SJCRH30 (cell line): ENCODE measurements around the gene MED12. TPM values are rescaled to one million over a fixed set of nuclear protein-coding genes. Genes with fewer than 3 reads are reported as not detected.

ENCODE experiments used
- DNase-seq, 2 experiments: peaks; one replicate each; pipeline ENCODE4 v3.0.0-alpha.2; 2015 to 2020
- H3K27ac ChIP-seq: fragments of 250-450 bp; sonication (Bioruptor Pico); 2 replicates; pipeline ENCODE4 v1.5.1; 2020; ENCODE audit warnings: mild to moderate bottlenecking, moderate library complexity
- H3K27me3 ChIP-seq: fragments of 250-450 bp; sonication (Bioruptor Pico); 2 replicates; pipeline ENCODE4 v1.5.1; 2020; ENCODE audit warnings: mild to moderate bottlenecking, moderate library complexity
- H3K36me3 ChIP-seq: fragments of 250-450 bp; sonication (Bioruptor Pico); 2 replicates; pipeline ENCODE4 v1.5.1; 2020; ENCODE audit warnings: mild to moderate bottlenecking, moderate library complexity
- H3K4me1 ChIP-seq: fragments of 250-450 bp; sonication (Bioruptor Pico); 2 replicates; pipeline ENCODE4 v1.5.1; 2020; ENCODE audit warnings: mild to moderate bottlenecking, moderate library complexity
- H3K4me3 ChIP-seq: fragments of 250-450 bp; sonication (Bioruptor Pico); 2 replicates; pipeline ENCODE4 v1.5.1; 2020; ENCODE audit warnings: mild to moderate bottlenecking, moderate library complexity
- H3K9me3 ChIP-seq: fragments of 250-450 bp; sonication (Bioruptor Pico); replicated peaks from 2 replicates; pipeline ENCODE4 v1.5.1; 2020; ENCODE audit warnings: mild to moderate bottlenecking, moderate library complexity
- total RNA-seq: library from RNA; depleted of rRNA; stranded (reverse); fragments of >200 nt; shearing (Covaris generic); gene quantifications from 2 replicates; pipeline ENCODE4 v1.2.3, GENCODE V29; 2014; rRNA removed

MED12 gene
- total RNA-seq, 1 experiment from 2014 or later, result 39.8 TPM

- no peak overlapping the region for H3K27ac ChIP-seq
Measured at GRCh38 chrX:71182871-71183270, 64.5 kb downstream of the MED12 start.

GRCh38 chrX:71183341-71183740 lies 64.9 kb downstream of the MED12 start:
- DNase-seq, result no peak
- Histone ChIP-seq H3K4me3 (no peak overlapping the region), H3K27ac (no peak overlapping the region), H3K4me1 (peaks cover 3% of the 10 kb centered on the region; the same call in 1 of the 2 replicates), H3K9me3 (no peaks in the 10 kb centered on the region), H3K36me3 (no peaks in the 10 kb centered on the region), H3K27me3 (no peaks in the 10 kb centered on the region)

More at GRCh38 chrX:71182871-71183270, 64.5 kb downstream of the MED12 start:
- peaks cover 3% of the 10 kb centered on the region; the same call in 1 of the 2 replicates for H3K4me1 ChIP-seq
- no peaks in the 10 kb centered on the region for H3K9me3 ChIP-seq
- H3K36me3 ChIP-seq, result no peaks in the 10 kb centered on the region
- no peak overlapping the region; the same call in 1 of the 2 replicates for H3K4me3 ChIP-seq
- DNase-seq, result peak in 1 of 2 experiments; percentile 7
- no peaks in the 10 kb centered on the region for H3K27me3 ChIP-seq

GRCh38 chrX:71184092-71184491 lies 65.7 kb downstream of the MED12 start:
- Histone ChIP-seq H3K36me3 (no peaks in the 10 kb centered on the region), H3K4me3 (no peak overlapping the region), H3K27me3 (no peaks in the 10 kb centered on the region), H3K4me1 (peaks cover 3% of the 10 kb centered on the region; the same call in 1 of the 2 replicates), H3K9me3 (no peaks in the 10 kb centered on the region), H3K27ac (no peak overlapping the region)
- peak in 1 of 2 experiments; percentile 27 for DNase-seq

GRCh38 chrX:71184803-71185495 lies 66.6 kb downstream of the MED12 start:
- no peaks in the 10 kb centered on the region for H3K36me3 ChIP-seq

GRCh38 chrX:71191248-71191647 lies 72.9 kb downstream of the MED12 start:
- Histone ChIP-seq H3K27me3 (no peaks in the 10 kb centered on the region), H3K27ac (no peak overlapping the region), H3K4me3 (no peak overlapping the region), H3K9me3 (no peaks in the 10 kb centered on the region), H3K36me3 (no peaks in the 10 kb centered on the region), H3K4me1 (no peaks in the 10 kb centered on the region)
- DNase-seq, result no peak

More at GRCh38 chrX:71184803-71185495, 66.6 kb downstream of the MED12 start:
- H3K27me3 ChIP-seq, result no peaks in the 10 kb centered on the region
- H3K4me1 ChIP-seq, result peaks cover 3% of the 10 kb centered on the region; the same call in 1 of the 2 replicates
- DNase-seq, result no peak
- no peak overlapping the region for H3K27ac ChIP-seq
- no peaks in the 10 kb centered on the region for H3K9me3 ChIP-seq
- no peak overlapping the region for H3K4me3 ChIP-seq

Other genes starting within 250 kb of the MED12 start
- gene TEX11, start 209.9 kb upstream of the MED12 start, total RNA-seq, result 0.08 and 0.23 TPM in 2 replicates
- gene SLC7A3, start 187.5 kb upstream of the MED12 start, total RNA-seq, result 17.9 and 20.1 TPM in 2 replicates
- 103 and 105 TPM in 2 replicates for gene SNX12, start 50.3 kb upstream of the MED12 start, total RNA-seq
- 10.9 and 11.0 TPM in 2 replicates for gene FOXO4, start 22.7 kb upstream of the MED12 start, total RNA-seq
- gene CXorf65, start 11.9 kb upstream of the MED12 start, total RNA-seq, result 0.25 and 0.28 TPM in 2 replicates
- 0.10 TPM in 1 of 2 replicates, not detected in the other for gene IL2RG, start 7.0 kb upstream of the MED12 start, total RNA-seq
- gene NLGN3, start 26.2 kb downstream of the MED12 start, total RNA-seq, result 0.58 and 0.95 TPM in 2 replicates
- gene GJB1, start 104.6 kb downstream of the MED12 start, total RNA-seq, result 1.1 and 1.2 TPM in 2 replicates
- gene ZMYM3, start 135.5 kb downstream of the MED12 start, total RNA-seq, result 46.6 and 49.9 TPM in 2 replicates
- gene NONO, start 165.0 kb downstream of the MED12 start, total RNA-seq, result 896 and 933 TPM in 2 replicates
- gene ITGB1BP2, start 183.2 kb downstream of the MED12 start, total RNA-seq, result 4.5 and 5.0 TPM in 2 replicates
- 30.9 and 37.0 TPM in 2 replicates for gene TAF1, start 247.8 kb downstream of the MED12 start, total RNA-seq